ENCODE measurements around the gene CFAP57. TPM values are rescaled to one million over a fixed set of nuclear protein-coding genes. Genes with fewer than 3 reads are reported as not detected.

Gene CFAP57
- total RNA-seq, 2 donors from 2014 or later: 0.66 TPM; not detected in 1

DNA sequence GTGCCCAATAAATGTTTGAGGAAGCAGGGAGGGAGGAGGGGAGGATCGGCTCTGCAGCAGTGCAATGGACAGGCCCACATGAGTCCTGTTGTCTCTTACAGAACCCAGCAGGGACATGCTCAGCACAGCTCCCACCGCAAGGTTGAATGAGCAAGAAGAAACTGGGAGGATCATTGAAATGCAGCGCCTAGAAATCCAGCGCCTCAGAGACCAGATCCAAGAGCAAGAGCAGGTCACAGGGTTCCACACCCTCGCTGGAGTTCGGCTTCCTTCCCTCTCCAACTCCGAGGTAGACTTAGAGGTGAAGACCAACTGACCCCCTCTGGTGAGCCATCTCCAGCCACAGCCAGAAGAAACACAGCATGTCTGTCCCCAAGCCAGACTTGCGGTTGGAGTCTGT is 81.7 kb downstream of the CFAP57 start:
- intact Hi-C loops (cut with DNase I): no loop called here
- no peaks in the 10 kb centered on the region for H3K36me3 ChIP-seq
- DNase-seq: no peak
- H3K9me3 ChIP-seq: no peaks in the 10 kb centered on the region
- H3K27me3 ChIP-seq: no peaks in the 10 kb centered on the region
- no peak overlapping the region for H3K9ac ChIP-seq (ENCODE audit: low read depth in 2 of 2, low read length in 2 of 2)
- H3K4me3 ChIP-seq: no peak overlapping the region
- no peak overlapping the region for H3K27ac ChIP-seq
- no peak for TF ChIP-seq CTCF (IDR thresholded peaks at IDR 0.05)
- no peaks in the 10 kb centered on the region for H3K4me1 ChIP-seq

GRCh38 chr1:43255438-43256210 is 83.5 kb downstream of the CFAP57 start:
- H3K4me3 ChIP-seq: no peak overlapping the region
- no peak for DNase-seq
- H3K27ac ChIP-seq: peak overlapping the region; percentile 77
- no peaks in the 10 kb centered on the region for H3K27me3 ChIP-seq
- peak overlapping the region in 1 of 2 donors; percentile 7 for H3K9ac ChIP-seq (ENCODE audit: low read depth in 2 of 2, low read length in 2 of 2)
- no peaks in the 10 kb centered on the region for H3K9me3 ChIP-seq
- H3K4me1 ChIP-seq: no peaks in the 10 kb centered on the region
- TF ChIP-seq CTCF (IDR thresholded peaks at IDR 0.05): no peak
- intact Hi-C loops (cut with DNase I): no loop called here
- H3K36me3 ChIP-seq: no peaks in the 10 kb centered on the region

GRCh38 chr1:43256675-43257570 is 84.8 kb downstream of the CFAP57 start:
- Histone ChIP-seq H3K9me3 (no peaks in the 10 kb centered on the region), H3K9ac (ENCODE audit: low read depth in 2 of 2, low read length in 2 of 2) (peak overlapping the region in 1 of 2 donors; percentile 52), H3K27me3 (no peaks in the 10 kb centered on the region), H3K36me3 (no peaks in the 10 kb centered on the region), H3K4me3 (no peak overlapping the region), H3K4me1 (no peaks in the 10 kb centered on the region), H3K27ac (peak overlapping the region; percentile 77)
- intact Hi-C loops (cut with DNase I): no loop called here
- DNase-seq: peak; percentile 86
- TF ChIP-seq CTCF (IDR thresholded peaks at IDR 0.05): no peak

- Histone ChIP-seq H3K27ac (no peak overlapping the region), H3K4me1 (no peaks in the 10 kb centered on the region), H3K36me3 (no peaks in the 10 kb centered on the region), H3K9ac (ENCODE audit: low read depth in 2 of 2, low read length in 2 of 2) (no peak overlapping the region), H3K9me3 (no peaks in the 10 kb centered on the region), H3K4me3 (no peak overlapping the region), H3K27me3 (no peaks in the 10 kb centered on the region)
- intact Hi-C loops (cut with DNase I): no loop called here
- DNase-seq: no peak
- no peak for TF ChIP-seq CTCF (IDR thresholded peaks at IDR 0.05)
Observed at GRCh38 chr1:43258370-43258769, 86.2 kb downstream of the CFAP57 start.

- TF ChIP-seq CTCF (IDR thresholded peaks at IDR 0.05): no peak
- H3K36me3 ChIP-seq: no peaks in the 10 kb centered on the region
- H3K27me3 ChIP-seq: no peaks in the 10 kb centered on the region
- no peaks in the 10 kb centered on the region for H3K9me3 ChIP-seq
- intact Hi-C loops (cut with DNase I): no loop called here
- no peak for DNase-seq
- H3K4me1 ChIP-seq: no peaks in the 10 kb centered on the region
- H3K9ac ChIP-seq (ENCODE audit: low read depth in 2 of 2, low read length in 2 of 2): no peak overlapping the region
- no peak overlapping the region for H3K27ac ChIP-seq
- no peak overlapping the region for H3K4me3 ChIP-seq
Observed at GRCh38 chr1:43265431-43265830, 93.3 kb downstream of the CFAP57 start.

Measured in colonic mucosa (tissue), 4 donors.